Adipose tissue (tissue), 3 donors: ENCODE data around the gene PIGW. TPM values are rescaled to one million over a fixed set of nuclear protein-coding genes. Genes with fewer than 3 reads are reported as not detected.

Experiments used
- H3K27ac ChIP-seq: one replicate; pipeline ENCODE4 v1.5.1; 2013; ENCODE audit warnings: low read depth, low read length
- WGBS, 3 donors: extraction: QIAGEN DNeasy Blood & Tissue Kit; methylation state at CpG; one replicate each; pipeline ENCODE4 v1.1.7; 2013; 5-methylcytosine and 5-hydroxymethylcytosine counted together
- polyA plus RNA-seq, 3 donors: library from polyadenylated mRNA; stranded (reverse); fragments of 200-250 nt; gene quantifications; one replicate each; pipeline ENCODE4 v1.2.3, GENCODE V29; 2013
- donor health status: healthy with polysubstance abuse.
- donor health status: Bipolar disorder and iron deficiency.
- donor health status: healthy.

Gene PIGW
- polyA plus RNA-seq, 3 donors, result 2.5 to 7.6 (median 3.7) TPM

DNA sequence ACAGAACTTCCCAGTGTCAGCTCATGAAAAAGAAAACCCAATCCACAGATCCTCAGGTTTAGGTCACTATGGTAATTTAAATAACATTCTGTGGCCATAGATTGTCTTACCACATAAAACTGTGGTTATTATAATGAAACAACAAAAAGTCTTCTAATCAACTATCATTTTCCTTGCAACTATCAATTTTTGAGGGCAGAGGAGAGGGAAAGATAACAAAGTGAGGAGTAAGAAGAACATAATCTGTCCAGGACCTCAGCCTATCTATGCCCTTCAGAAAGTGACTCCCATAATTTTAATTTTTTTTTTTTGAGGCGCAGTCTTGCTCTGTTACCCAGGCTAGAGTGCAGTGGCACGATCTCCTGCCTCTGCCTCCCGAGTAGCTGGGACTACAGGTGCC lies 5.9 kb downstream of the PIGW start:
- WGBS, 3 donors, result 96 to 98% (median 97%) methylated on average over 3 of the region's 3 CpGs
- H3K27ac ChIP-seq, result no peak overlapping the region

- no peak overlapping the region for H3K27ac ChIP-seq
- WGBS, 3 donors, result 94 to 95% (median 95%) methylated on average over 15 of the region's 15 CpGs
These were observed 8.0 kb downstream of the PIGW start for GRCh38 chr17:36542755-36543154.

- H3K27ac ChIP-seq, result peak overlapping the region; percentile 87
- WGBS, 3 donors, result 1% methylated on average over 10 of the region's 10 CpGs
These were observed 9.2 kb downstream of the PIGW start for GRCh38 chr17:36544044-36544306.

DNA sequence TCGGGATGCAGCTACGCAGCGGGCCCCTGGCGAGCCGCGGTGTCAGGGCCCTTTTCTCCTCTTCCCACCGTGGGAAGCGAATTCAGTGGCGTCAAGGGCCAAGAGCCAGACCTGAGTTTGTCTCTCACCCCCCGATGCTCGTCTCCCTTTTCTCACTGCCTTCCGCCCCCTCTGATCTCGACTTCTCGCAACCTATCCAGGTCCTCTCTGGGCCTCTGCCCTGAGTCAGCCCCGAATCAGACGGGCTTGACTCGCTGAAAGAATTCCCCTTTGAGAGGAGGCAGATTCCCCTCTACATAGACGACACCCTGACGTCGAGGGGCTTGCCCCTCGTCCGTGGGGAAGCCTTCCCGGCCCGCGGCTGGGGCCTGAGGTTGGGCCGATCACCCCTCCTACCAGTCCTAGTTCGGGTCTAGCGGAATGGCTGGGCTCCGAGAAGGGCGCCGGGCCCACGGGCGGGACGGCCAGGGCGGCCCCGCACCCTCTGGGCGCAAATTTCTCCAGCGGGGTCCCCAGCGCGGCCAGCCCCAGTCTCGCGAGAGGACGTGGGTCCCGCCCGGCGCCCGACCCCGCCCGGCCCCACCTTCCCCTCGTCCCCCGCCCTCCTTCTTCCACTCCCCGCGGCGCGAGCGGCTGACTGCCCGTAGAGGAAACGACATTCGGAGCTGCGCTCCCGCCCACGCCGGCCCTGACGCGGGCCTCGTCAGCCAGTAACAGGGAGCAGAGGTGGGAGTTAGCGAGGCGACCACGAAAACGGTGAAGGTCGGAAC lies 9.7 kb downstream of the PIGW start, which contains the start of gene GGNBP2:
GGNBP2 (plus strand) TSS at position 613 of the 770 bp plus-strand sequence. CDS start 806 bp downstream, outside the sequence.
- 0% methylated on average over 51 to 71 of the region's 71 CpGs for WGBS, 3 donors
- H3K27ac ChIP-seq, result peak within 1 kb of the TSS; percentile 87

- H3K27ac ChIP-seq, result peak overlapping the region; percentile 87
- WGBS, 3 donors, result 0 to 1% (median 0%) methylated on average over 22 to 38 of the region's 38 CpGs
These were observed 10.3 kb downstream of the PIGW start for GRCh38 chr17:36545077-36545464.

GRCh38 chr17:36545465-36546417 lies 11.0 kb downstream of the PIGW start:
- 0 to 1% (median 0%) methylated on average over 39 to 60 of the region's 60 CpGs for WGBS, 3 donors
- H3K27ac ChIP-seq, result peak overlapping the region; percentile 15

GRCh38 chr17:36546418-36547093 lies 11.8 kb downstream of the PIGW start:
- 7 to 9% (median 8%) methylated on average over 7 of the region's 7 CpGs for WGBS, 3 donors

GRCh38 chr17:36547776-36548175 lies 13.0 kb downstream of the PIGW start:
- no peak overlapping the region for H3K27ac ChIP-seq

More at GRCh38 chr17:36546418-36547093, 11.8 kb downstream of the PIGW start:
- H3K27ac ChIP-seq, result no peak overlapping the region

DNA sequence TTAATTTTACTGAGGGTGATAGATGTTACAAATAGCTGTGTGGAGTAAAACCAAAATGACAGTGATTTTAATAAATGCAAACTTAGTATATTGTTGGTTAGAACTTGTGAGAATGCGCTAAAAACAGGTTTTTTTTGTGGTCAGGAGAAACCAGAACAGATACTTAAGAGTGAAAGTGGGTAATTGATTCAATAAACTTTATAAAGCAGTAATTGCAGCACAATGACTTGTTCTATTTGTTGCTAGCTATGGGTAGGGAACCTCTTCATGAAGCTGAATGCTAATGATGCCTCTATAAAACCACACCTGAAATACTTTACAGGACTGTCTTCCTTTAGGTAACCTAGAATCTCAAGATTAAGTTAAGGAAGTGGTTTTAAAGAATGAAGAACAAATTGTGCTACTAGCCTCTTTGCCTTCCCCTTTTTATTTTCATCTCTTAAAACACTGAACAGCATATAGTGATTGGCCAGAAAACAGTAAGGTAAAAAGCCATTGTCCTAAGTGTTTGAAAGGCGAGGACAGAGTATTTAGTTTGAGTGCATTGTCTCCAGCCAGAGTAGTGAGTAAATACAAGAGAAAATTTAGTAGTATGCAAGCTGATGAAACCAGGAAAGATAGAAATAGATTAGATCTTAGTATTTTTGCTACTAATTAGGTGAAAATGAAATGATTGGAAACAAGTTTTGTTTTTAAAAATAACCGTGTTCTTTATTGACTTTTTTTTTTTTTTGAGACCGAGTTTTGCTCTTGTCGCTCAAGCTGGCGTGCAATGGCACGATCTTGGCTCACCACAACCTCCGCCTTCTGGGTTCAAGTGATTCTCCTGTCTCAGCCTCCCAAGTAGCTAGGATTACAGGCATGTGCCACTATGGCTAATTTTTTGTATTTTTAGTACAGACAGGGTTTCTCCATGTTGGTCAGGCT lies 16.0 kb downstream of the PIGW start:
- no peak overlapping the region for H3K27ac ChIP-seq
- 77 to 90% (median 86%) methylated on average over 8 of the region's 8 CpGs for WGBS, 3 donors

GRCh38 chr17:36553459-36553858 lies 18.7 kb downstream of the PIGW start:
- H3K27ac ChIP-seq, result no peak overlapping the region
- 81 to 94% (median 88%) methylated on average over 3 of the region's 3 CpGs for WGBS, 3 donors

- 89 to 94% (median 90%) methylated on average over 4 of the region's 4 CpGs for WGBS, 3 donors
- no peak overlapping the region for H3K27ac ChIP-seq
These were observed 31.3 kb downstream of the PIGW start for GRCh38 chr17:36566081-36566480.

- 92 to 95% (median 92%) methylated on average over 12 of the region's 12 CpGs for WGBS, 3 donors
- H3K27ac ChIP-seq, result no peak overlapping the region
These were observed 40.2 kb downstream of the PIGW start for GRCh38 chr17:36575028-36575427.

DNA sequence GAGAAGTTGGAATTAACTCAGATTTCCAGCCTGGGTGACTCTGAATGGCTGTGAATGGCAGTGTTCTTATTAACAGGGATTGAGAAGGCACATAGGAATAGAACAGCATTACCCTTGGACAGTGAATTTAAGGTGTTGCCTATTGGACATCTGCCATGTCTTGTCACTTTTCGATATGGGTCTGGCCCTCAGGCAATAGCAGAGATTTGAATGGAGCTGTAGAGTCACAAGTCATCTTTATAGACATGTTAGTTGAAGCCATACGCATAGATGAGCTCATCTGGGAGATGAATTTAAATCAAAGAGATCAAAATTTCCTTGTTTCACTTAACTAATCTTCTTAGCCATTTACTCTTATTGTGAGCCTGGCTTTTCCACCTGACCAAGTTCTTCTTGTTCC lies 42.0 kb downstream of the PIGW start:
- WGBS, 3 donors, result 67 to 90% (median 83%) methylated on average over 2 of the region's 2 CpGs
- H3K27ac ChIP-seq, result no peak overlapping the region

- WGBS, 3 donors, result 95 to 98% (median 96%) methylated on average over 2 of the region's 2 CpGs
- H3K27ac ChIP-seq, result no peak overlapping the region
These were observed 43.9 kb downstream of the PIGW start for GRCh38 chr17:36578671-36579070.

DNA sequence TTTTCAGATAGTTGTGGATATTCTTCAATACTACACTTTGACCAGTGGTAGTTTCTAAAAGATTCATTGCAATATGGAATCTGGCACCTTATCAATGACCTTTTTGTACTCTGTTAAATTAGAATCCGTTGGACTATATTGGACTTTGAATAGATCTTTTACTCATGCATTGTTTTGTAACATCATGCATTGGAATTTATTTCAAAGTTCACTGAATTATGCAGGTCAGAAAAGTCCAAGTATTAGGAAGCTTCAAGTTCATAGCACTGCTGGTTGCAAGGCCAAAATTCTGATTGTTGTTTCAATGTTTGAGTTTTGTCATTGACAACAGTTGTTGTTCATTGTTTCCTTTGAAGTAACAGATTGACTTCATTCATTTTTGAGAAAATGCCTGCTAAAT lies 49.0 kb downstream of the PIGW start:
- WGBS, 3 donors, result 40 to 75% (median 75%) methylated on average over 1 of the region's 1 CpG
- H3K27ac ChIP-seq, result no peak overlapping the region

DNA sequence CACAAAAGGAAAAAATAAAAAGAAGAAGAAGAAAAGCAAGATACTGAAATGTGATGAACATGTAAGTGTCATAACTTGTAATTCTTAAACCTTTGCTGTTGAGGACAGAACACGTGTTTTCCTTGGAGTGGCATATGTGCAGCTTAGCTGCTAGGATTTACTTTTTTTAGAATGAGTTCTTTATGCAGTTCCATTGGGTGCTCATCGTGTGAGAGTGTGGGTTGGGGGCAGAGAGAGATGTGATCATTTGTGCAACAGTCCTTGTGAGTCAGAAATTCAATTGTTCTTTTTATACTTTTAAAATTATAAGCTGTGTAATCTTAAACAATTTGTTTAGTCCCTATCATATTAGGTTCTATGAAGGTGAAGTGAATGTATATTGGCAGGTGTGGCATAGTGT lies 51.4 kb downstream of the PIGW start:
- H3K27ac ChIP-seq, result no peak overlapping the region
- WGBS, 3 donors, result 91 to 98% (median 95%) methylated on average over 2 of the region's 2 CpGs
